Kidney (tissue), 14 donors: ENCODE measurements around the gene PPFIBP2. TPM values are rescaled to one million over a fixed set of nuclear protein-coding genes. Genes with fewer than 3 reads are reported as not detected.

Experiments used
- DNase-seq, 5 donors: peaks; one replicate each; pipeline ENCODE4 v3.0.0-alpha.2; 2013 to 2020
- FAIRE-seq: peaks from 2 replicates; lab custom pipeline; 2012; peaks lifted over from hg19 to GRCh38; lab: Jason Lieb, UNC
- H3K27ac ChIP-seq, 2 donors: one replicate each; pipeline ENCODE4 v1.7.0; 2013; ENCODE audit warnings: low read depth in 2 of 2, low read length in 2 of 2, inconsistent platforms in 1 of 2
- H3K27me3 ChIP-seq: one replicate; pipeline ENCODE4 v1.7.1; 2013; ENCODE audit warnings: low read length, inconsistent platforms; ENCODE audit not compliant: control insufficient read depth, insufficient read depth
- H3K36me3 ChIP-seq, 3 donors: one replicate each; pipeline versions ENCODE4 v1.7.0 to v1.7.1; 2013; ENCODE audit warnings: low read length in 3 of 3, control low read depth in 1 of 3, inconsistent platforms in 1 of 3; ENCODE audit not compliant: insufficient read depth in 3 of 3, control insufficient read depth in 2 of 3
- H3K4me1 ChIP-seq, 3 donors: one replicate each; pipeline versions ENCODE4 v1.7.0 to v1.7.1; 2013; ENCODE audit warnings: low read length in 3 of 3, inconsistent platforms in 1 of 3, low read depth in 1 of 3; ENCODE audit not compliant: control insufficient read depth in 2 of 3, insufficient read depth in 2 of 3
- H3K4me3 ChIP-seq, 3 donors: one replicate each; pipeline versions ENCODE4 v1.7.0 to v1.8.1; 2013; ENCODE audit warnings: low read length in 3 of 3, control low read depth in 1 of 3, inconsistent platforms in 1 of 3
- H3K9ac ChIP-seq, 3 donors: one replicate each; pipeline versions ENCODE4 v1.7.0 to v1.7.1; 2013; ENCODE audit warnings: low read length in 3 of 3, control low read depth in 1 of 3, inconsistent platforms in 1 of 3
- H3K9me3 ChIP-seq, 3 donors: one replicate each; pipeline versions ENCODE4 v1.7.0 to v1.7.1; 2013; ENCODE audit warnings: low read length in 3 of 3, control low read depth in 1 of 3, inconsistent platforms in 1 of 3; ENCODE audit not compliant: control insufficient read depth in 2 of 3, insufficient read depth in 1 of 3
- intact Hi-C: fragments of 100-400 bp; cut with DNase I; formaldehyde crosslinking; loops from one replicate; pipeline ENCODE4 v1.11.1; 2022
- polyA plus RNA-seq: library from polyadenylated mRNA; stranded (reverse); fragments of 350-450 nt; fragmentation: Illumina TruSeq; extraction: RNeasy Lipid Tissue Mini Kit (QIAGEN cat#74804); gene quantifications from one replicate; pipeline ENCODE4 v1.2.3, GENCODE V29; 2014; ENCODE audit warnings: low read depth, low replicate concordance; ENCODE audit not compliant: insufficient read depth
- total RNA-seq: library from RNA; stranded (reverse); fragmentation: NEBNext Ultra II Directional; extraction: Animal tissue kit (Norgen Biotek cat#: 25700); gene quantifications from one replicate; pipeline ENCODE4 v1.2.1, GENCODE V29; 2021
- TF ChIP-seq, protein P1 (sequence below): IDR thresholded peaks from 3 replicates; pipeline ENCODE4 v1.5.1; 2012; ENCODE audit warnings: mild to moderate bottlenecking, moderate library complexity, borderline replicate concordance; ENCODE audit not compliant: insufficient read depth; ENCODE audit errors: extremely low read depth
- donor health status: control.
- donor health status: control.
- donor health status: control.
- donor health status: control.
- donor health status: control.
- donor health status: DM: yes; HTN: yes; CAD: no.
- donor health status: Normal renal cell carcinoma (clear cell type).

Gene PPFIBP2
- total and polyA plus RNA-seq, 2 donors from 2014 or later: 31.6 to 44.4 TPM

DNA sequence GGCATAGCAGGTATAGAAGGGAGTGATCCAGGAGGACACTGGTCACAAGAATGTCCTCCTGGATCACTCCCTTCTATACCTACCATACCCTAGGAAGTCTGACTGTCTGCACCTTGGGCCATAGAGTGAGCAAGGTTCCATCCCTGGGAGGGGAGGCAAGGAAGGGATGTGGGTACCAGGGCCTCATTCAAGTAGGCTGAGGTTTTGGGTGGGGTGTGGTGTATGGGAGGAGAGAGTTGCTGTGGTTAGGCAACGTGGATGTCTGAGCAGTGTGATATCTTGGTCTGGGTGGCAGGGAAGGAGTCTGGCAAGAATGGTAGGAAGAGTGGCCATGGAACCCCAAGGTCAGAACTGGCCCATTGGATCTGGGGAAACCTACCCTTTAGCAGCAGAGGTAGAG is 13.2 kb downstream of the PPFIBP2 start:
- no peak overlapping the region for H3K9ac ChIP-seq
- DNase-seq (no peak), FAIRE-seq (no peak)
- no peaks in the 10 kb centered on the region for H3K36me3 ChIP-seq
- H3K27me3 ChIP-seq: no peaks in the 10 kb centered on the region
- TF ChIP-seq, protein P1, sequence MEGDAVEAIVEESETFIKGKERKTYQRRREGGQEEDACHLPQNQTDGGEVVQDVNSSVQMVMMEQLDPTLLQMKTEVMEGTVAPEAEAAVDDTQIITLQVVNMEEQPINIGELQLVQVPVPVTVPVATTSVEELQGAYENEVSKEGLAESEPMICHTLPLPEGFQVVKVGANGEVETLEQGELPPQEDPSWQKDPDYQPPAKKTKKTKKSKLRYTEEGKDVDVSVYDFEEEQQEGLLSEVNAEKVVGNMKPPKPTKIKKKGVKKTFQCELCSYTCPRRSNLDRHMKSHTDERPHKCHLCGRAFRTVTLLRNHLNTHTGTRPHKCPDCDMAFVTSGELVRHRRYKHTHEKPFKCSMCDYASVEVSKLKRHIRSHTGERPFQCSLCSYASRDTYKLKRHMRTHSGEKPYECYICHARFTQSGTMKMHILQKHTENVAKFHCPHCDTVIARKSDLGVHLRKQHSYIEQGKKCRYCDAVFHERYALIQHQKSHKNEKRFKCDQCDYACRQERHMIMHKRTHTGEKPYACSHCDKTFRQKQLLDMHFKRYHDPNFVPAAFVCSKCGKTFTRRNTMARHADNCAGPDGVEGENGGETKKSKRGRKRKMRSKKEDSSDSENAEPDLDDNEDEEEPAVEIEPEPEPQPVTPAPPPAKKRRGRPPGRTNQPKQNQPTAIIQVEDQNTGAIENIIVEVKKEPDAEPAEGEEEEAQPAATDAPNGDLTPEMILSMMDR: no peak
- no peaks in the 10 kb centered on the region for H3K9me3 ChIP-seq
- no peak overlapping the region for H3K4me3 ChIP-seq
- intact Hi-C loops: no loop called here
- peaks cover 0 to 23% (median 13%) of the 10 kb centered on the region in 3 donors for H3K4me1 ChIP-seq
- H3K27ac ChIP-seq: no peak overlapping the region

DNA sequence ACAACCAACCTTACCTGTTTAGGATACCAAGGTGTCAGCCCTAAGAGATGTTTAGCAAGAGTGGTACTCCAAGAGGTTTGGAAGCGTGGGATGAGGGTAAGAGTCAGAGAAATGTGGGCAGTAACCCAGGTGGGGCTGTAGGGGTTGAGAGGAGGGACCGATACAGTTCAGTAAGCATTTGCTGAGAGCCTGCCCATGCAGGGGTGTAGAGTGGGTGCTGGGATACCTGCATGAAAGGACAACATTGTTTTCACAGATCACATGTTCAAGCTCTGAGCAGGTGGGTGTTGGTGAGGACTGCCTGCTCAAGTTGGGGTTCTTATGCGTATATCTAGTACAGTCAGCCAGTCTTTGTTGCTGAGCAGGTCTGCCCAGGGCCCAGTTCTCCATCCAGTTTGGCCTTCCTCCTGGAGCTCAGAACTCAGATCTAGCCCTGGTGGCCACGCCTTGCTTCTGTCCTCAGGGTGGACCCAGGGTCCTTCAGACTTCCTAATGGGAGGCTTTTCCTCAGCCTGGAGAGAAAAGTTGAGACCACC is 14.8 kb downstream of the PPFIBP2 start:
- Histone ChIP-seq H3K27ac (peak overlapping the region in 1 of 2 donors; percentile 26), H3K4me1 (peaks cover 0 to 23% (median 13%) of the 10 kb centered on the region in 3 donors), H3K36me3 (no peaks in the 10 kb centered on the region), H3K9ac (no peak overlapping the region), H3K27me3 (no peaks in the 10 kb centered on the region), H3K4me3 (no peak overlapping the region), H3K9me3 (no peaks in the 10 kb centered on the region)
- FAIRE-seq (no peak), DNase-seq (peak in 3 of 5 donors; percentile 15 to 47 (median 36))
- TF ChIP-seq, protein P1: no peak
- intact Hi-C loops: no loop called here

DNA sequence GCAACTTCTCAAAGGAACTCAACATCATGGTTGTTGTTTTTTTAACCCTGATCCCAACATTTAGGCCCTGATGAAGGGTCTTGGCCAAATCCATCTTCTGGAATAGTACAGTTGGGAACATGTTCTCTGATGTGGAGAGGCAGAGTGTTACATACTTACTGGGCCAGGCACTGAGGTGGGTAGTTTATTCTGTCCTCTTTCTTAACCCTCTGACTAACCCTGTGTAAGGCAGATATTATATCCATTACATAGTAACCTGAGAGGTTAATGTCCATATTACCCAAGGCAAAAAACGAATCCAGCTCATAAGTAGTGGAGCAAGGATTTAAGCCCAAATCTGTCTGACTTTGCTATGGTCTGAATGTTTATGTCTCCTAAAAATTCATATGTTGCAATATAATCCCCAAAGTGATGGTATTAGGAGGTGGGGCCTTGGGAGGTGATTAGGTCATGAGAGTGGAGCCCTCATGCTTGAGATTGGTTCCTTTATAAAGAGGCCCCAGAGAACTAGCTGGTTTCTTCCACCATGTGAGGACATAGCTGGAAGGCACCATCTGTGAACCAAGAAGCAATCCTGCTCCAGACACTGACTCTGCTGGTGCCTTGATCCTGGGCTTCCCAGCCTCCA is 16.3 kb downstream of the PPFIBP2 start:
- TF ChIP-seq, protein P1: no peak
- DNase-seq: no peak
- Histone ChIP-seq H3K27me3 (no peaks in the 10 kb centered on the region), H3K4me1 (peaks cover 0 to 11% (median 5%) of the 10 kb centered on the region in 3 donors), H3K9ac (no peak overlapping the region), H3K9me3 (no peaks in the 10 kb centered on the region), H3K36me3 (no peaks in the 10 kb centered on the region), H3K4me3 (no peak overlapping the region), H3K27ac (no peak overlapping the region)
- no peak for FAIRE-seq
- intact Hi-C loops: no loop called here
